Activated CD4-positive, alpha-beta memory T cell treated with anti-CD3 and anti-CD28 coated beads for 36 hours (primary cell): ENCODE results near the gene GPR75. TPM values are rescaled to one million over a fixed set of nuclear protein-coding genes. Genes with fewer than 3 reads are reported as not detected.
A peak's percentile ranks its signal among the peaks of the same experiment; 100 is the strongest.

Experiments used
- CTCF ChIA-PET: fragments of 350-600 bp; sonication (Branson Sonifier 250); formaldehyde crosslinking; loops from one replicate; lab custom pipeline; 2021; ENCODE audit warnings: antibody characterized with exemption, inconsistent platforms; lab: Charles Lee
- POLR2A ChIA-PET: fragments of 350-600 bp; sonication (Branson Sonifier 250); formaldehyde crosslinking; loops from one replicate; lab custom pipeline; 2021; ENCODE audit warnings: antibody characterized with exemption; lab: Charles Lee
- DNase-seq: peaks from one replicate; pipeline ENCODE4 v3.0.0-alpha.2; 2020
- H3K27ac Mint-ChIP-seq: one replicate; pipeline ENCODE4 v1.8.0; 2021; ENCODE audit warnings: mixed read lengths
- H3K27me3 Mint-ChIP-seq: one replicate; pipeline ENCODE4 v1.8.0; 2021; ENCODE audit warnings: mixed read lengths
- H3K36me3 Mint-ChIP-seq: one replicate; pipeline ENCODE4 v1.8.0; 2021; ENCODE audit warnings: mixed read lengths
- H3K4me1 Mint-ChIP-seq: one replicate; pipeline ENCODE4 v1.8.0; 2021; ENCODE audit warnings: low read depth, mixed read lengths
- H3K4me3 Mint-ChIP-seq: one replicate; pipeline ENCODE4 v1.8.0; 2021; ENCODE audit warnings: mild to moderate bottlenecking, mixed read lengths
- H3K9me3 Mint-ChIP-seq: one replicate; pipeline ENCODE4 v1.8.0; 2021; ENCODE audit warnings: mixed read lengths
- intact Hi-C: fragments of 100-400 bp; cut with micrococcal nuclease; formaldehyde crosslinking; loops from one replicate; pipeline ENCODE4 v1.15.1; 2023
- total RNA-seq, 2 experiments: library from RNA; stranded (reverse); gene quantifications; one replicate each; pipeline ENCODE4 v1.2.3, GENCODE V29; 2021

Gene GPR75
- total RNA-seq = under 1 TPM; 0.36 to 0.48 TPM

DNA sequence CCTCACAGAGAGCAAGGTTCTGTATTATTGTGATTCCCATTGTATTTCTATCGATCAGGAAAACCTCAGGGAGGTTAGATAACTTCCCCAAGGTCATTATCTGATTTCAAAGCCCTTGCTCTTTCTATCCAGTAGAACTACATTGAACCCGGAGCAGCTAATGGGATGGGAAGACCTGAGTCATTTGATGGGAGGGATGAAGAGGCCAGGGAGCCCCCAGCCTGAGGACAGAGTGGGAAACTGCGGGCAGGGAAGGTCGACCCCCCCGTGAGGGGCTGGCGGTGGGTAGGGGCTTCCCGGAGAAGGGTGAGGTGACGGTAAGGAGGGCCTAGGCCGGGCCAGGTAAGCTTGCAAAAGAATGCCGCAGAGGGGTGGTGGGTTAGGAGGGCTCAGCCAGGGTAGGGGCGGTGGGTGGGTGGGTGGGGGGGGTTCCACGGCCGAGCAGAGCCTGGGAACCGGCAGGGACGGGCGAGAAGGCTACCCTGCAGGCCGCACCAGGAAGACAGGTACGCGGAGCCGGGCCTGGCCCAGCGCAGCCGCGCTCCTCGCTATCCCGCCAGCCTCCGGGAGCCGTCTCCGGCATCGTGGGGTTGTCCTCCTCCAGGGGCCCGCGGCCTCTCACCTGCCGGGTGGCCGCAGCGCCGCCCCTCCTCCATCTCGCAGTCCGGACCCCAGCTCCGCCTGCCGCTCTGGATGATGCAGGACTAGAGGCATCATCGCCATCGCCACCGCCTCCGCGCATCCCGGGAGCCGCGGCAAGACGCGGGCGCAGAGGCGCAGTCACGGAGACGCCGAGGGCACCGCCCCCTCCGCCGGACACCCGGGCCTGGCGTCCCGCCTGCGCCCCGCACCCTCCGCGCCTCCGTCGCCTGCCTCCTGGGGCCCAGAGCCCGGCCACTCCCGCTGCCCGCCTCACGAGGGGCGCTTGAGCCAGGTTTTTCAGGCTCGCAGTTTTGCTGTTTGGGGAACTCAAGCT is at the start of gene GPR75:
GPR75 (minus strand) TSS at position 762 of the 976 bp plus-strand sequence. CDS start 5,211 bp downstream, outside the sequence.
- Mint-ChIP-seq H3K36me3 (peaks cover 11% of the 10 kb centered on the region), H3K27ac (no peak within 1 kb of the TSS), H3K4me3 (no peak within 1 kb of the TSS), H3K4me1 (peaks cover 3% of the 10 kb centered on the region), H3K27me3 (no peaks in the 10 kb centered on the region), H3K9me3 (no peaks in the 10 kb centered on the region)
- ChIA-PET POLR2A (no interaction called here), CTCF (no interaction called here)
- no peak for DNase-seq
- intact Hi-C loops = no loop called here

DNA sequence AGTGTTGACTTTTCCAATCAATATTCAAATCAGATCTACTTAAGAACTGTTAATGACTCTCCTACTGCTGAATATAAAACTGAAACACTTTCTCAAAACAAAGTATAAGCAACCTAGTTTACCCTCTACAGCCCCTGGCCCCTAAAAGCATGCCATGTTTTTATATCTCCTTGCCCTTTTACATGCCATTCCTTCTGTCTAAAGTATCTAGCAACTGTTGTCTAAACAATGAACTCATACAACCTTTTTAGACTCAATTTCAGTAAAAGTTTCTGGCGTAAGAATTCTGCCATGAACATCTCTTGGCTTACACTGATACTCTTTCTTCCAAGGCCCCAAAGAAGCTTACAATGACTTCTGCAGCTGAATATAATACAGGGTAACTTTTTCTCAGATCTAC is 47.8 kb upstream of the GPR75 start:
- H3K27ac Mint-ChIP-seq = no peak overlapping the region
- no peak overlapping the region for H3K4me3 Mint-ChIP-seq
- H3K27me3 Mint-ChIP-seq = no peaks in the 10 kb centered on the region
- no peak for DNase-seq
- CTCF ChIA-PET = no interaction called here
- no peaks in the 10 kb centered on the region for H3K9me3 Mint-ChIP-seq
- intact Hi-C loops = no loop called here
- H3K36me3 Mint-ChIP-seq = peaks cover 28% of the 10 kb centered on the region
- POLR2A ChIA-PET = no interaction called here
- no peaks in the 10 kb centered on the region for H3K4me1 Mint-ChIP-seq

GRCh38 chr2:53905396-53905795 is 45.6 kb upstream of the GPR75 start:
- DNase-seq = no peak
- intact Hi-C loops = no loop called here
- ChIA-PET POLR2A (no interaction called here), CTCF (no interaction called here)
- Mint-ChIP-seq H3K27me3 (no peaks in the 10 kb centered on the region), H3K4me1 (no peaks in the 10 kb centered on the region), H3K9me3 (no peaks in the 10 kb centered on the region), H3K36me3 (peaks cover 28% of the 10 kb centered on the region), H3K4me3 (no peak overlapping the region), H3K27ac (no peak overlapping the region)

DNA sequence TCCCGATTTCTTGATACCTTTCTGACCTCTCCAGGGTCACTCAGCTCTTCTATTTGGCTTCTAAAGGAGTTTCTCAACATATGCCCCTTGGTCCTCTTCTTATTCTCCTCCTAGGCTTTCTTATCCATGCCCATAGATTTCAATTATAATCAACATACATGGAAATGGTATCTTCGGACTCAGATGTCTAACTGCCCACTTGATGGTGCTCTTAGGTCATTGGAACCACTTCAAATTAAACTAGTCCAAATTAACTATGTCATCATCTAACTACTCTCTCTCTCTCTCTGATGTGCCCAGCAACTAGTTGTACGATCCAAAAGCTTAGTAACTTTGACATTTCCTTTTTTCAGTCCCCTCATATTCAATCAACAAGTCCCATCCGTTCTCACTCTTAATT is 43.2 kb upstream of the GPR75 start:
- H3K4me1 Mint-ChIP-seq = no peaks in the 10 kb centered on the region
- DNase-seq = no peak
- CTCF ChIA-PET = no interaction called here
- H3K36me3 Mint-ChIP-seq = peaks cover 31% of the 10 kb centered on the region
- H3K27me3 Mint-ChIP-seq = no peaks in the 10 kb centered on the region
- no peaks in the 10 kb centered on the region for H3K9me3 Mint-ChIP-seq
- no peak overlapping the region for H3K4me3 Mint-ChIP-seq
- POLR2A ChIA-PET = no interaction called here
- H3K27ac Mint-ChIP-seq = no peak overlapping the region
- intact Hi-C loops = no loop called here

- no peak overlapping the region for H3K27ac Mint-ChIP-seq
- H3K4me1 Mint-ChIP-seq = no peaks in the 10 kb centered on the region
- no peaks in the 10 kb centered on the region for H3K27me3 Mint-ChIP-seq
- H3K4me3 Mint-ChIP-seq = no peak overlapping the region
- no peak for DNase-seq
- POLR2A ChIA-PET = no interaction called here
- H3K9me3 Mint-ChIP-seq = no peaks in the 10 kb centered on the region
- H3K36me3 Mint-ChIP-seq = peaks cover 25% of the 10 kb centered on the region
- intact Hi-C loops = no loop called here
- CTCF ChIA-PET = no interaction called here
Measured at GRCh38 chr2:53901192-53901591, 41.4 kb upstream of the GPR75 start.

DNA sequence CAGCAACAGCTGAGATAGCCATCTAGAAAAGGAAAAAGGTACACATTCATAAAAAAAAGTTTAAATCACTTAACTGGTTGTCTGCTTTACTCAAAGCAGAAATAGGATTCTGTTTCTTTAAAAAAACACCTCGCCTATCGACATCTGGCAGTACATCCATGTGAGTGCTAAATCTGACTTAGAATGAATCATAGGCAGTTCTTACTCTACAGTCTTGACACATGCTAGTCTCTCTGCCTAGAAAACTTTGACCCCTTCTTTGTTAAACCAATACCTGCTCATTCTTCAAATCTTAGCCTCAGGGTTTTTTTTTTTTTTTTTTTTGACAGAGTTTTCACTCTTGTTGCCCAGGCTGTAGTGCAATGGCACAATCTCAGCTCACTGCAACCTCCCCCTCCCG is 37.1 kb upstream of the GPR75 start:
- Mint-ChIP-seq H3K27ac (no peak overlapping the region), H3K4me1 (no peaks in the 10 kb centered on the region), H3K9me3 (no peaks in the 10 kb centered on the region), H3K27me3 (no peaks in the 10 kb centered on the region), H3K36me3 (peaks cover 40% of the 10 kb centered on the region), H3K4me3 (no peak overlapping the region)
- ChIA-PET POLR2A (no interaction called here), CTCF (no interaction called here)
- intact Hi-C loops = no loop called here
- no peak for DNase-seq

DNA sequence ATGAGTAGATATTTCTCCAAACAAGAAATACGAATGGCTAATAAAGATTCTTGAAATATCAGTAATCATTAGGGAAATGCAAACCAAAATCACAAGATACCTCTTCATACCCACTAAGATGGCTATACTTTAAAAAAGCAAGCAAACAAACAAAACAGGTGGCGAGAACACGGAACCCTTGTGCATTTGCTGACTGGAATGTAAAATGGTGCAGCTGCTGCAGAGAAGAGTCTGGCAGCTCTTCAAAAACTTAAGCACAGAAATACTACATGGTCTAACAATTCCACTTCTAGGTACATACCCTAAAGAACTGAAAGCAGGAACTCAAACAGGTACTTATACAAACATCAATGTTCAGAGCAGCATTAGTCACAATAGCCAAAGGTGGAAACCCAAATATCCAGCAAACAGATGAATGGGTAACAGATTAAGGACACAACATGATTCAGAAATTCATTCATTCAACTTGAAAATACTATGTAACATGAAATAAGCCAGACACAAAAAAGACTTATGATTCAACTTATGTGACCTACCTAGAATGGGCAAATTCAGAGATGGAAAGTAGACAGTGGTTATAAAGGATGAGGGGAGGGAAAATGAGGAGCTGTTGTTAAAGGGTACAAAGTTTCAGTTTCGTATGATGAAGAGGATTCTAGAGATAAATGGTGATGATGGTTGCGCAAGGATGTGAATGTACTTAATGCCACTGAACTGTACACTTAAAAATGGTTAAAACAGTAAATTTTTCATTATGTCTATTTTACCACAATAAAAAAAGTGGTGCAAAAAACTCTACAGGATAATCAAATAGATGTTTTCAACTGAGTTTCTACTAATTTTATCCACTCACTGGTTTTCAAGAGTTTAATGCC is 26.9 kb upstream of the GPR75 start:
- Mint-ChIP-seq H3K27me3 (no peaks in the 10 kb centered on the region), H3K4me1 (peaks cover 34% of the 10 kb centered on the region), H3K9me3 (no peaks in the 10 kb centered on the region), H3K36me3 (peaks cover 54% of the 10 kb centered on the region), H3K27ac (peak overlapping the region; percentile 10), H3K4me3 (no peak overlapping the region)
- DNase-seq = no peak
- intact Hi-C loops = loop anchor here (2.0 to 10.0 kb wide), 2 partner anchors 82 to 168 kb away; no protein-coding TSS in a partner anchor
- ChIA-PET POLR2A (interaction anchor here (1.2 kb wide), 1 partner anchor 84 kb away, joined by 4 read pairs; the partner anchor contains the start of gene PSME4), CTCF (interaction anchor here (1.1 kb wide), 1 partner anchor 231 kb away, joined by 3 read pairs; no protein-coding TSS in a partner anchor)

- Mint-ChIP-seq H3K36me3 (peaks cover 52% of the 10 kb centered on the region), H3K27me3 (no peaks in the 10 kb centered on the region), H3K4me3 (no peak overlapping the region), H3K27ac (no peak overlapping the region), H3K9me3 (no peaks in the 10 kb centered on the region), H3K4me1 (peaks cover 40% of the 10 kb centered on the region)
- DNase-seq = no peak
- intact Hi-C loops = loop anchor here (10.0 kb wide), 1 partner anchor 170 kb away; no protein-coding TSS in a partner anchor
- CTCF ChIA-PET = no interaction called here
- POLR2A ChIA-PET = interaction anchor here (1.3 kb wide), 1 partner anchor 118 kb away, joined by 3 read pairs; the partner anchor contains the start of gene CHAC2
Measured at GRCh38 chr2:53884883-53885282, 25.1 kb upstream of the GPR75 start.

- ChIA-PET POLR2A (no interaction called here), CTCF (no interaction called here)
- Mint-ChIP-seq H3K9me3 (no peaks in the 10 kb centered on the region), H3K4me1 (peaks cover 36% of the 10 kb centered on the region), H3K27ac (no peak overlapping the region), H3K36me3 (peaks cover 55% of the 10 kb centered on the region), H3K27me3 (no peaks in the 10 kb centered on the region), H3K4me3 (no peak overlapping the region)
- no peak for DNase-seq
- intact Hi-C loops = loop anchor here (10.0 kb wide), 1 partner anchor 173 kb away; no protein-coding TSS in a partner anchor
Measured at GRCh38 chr2:53881986-53882385, 22.2 kb upstream of the GPR75 start.

DNA sequence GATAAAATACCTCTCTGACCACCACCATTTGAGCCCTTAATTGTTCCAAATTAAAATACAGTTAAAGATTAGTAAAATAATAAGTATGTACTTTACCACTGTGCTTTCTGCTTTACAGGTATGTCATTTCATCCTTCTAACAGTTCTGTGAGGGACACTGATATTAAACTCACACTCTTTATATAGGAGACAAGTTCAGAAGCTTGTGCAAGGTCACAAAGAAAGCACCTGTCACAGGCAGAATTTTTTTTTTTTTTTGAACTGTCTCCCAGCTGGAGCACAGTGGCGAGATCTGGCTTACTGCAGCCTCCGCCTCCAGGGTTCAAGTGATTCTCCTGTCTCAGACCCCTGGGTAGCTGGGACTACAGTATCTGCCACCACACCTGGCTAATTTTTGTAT is 21.6 kb upstream of the GPR75 start:
- Mint-ChIP-seq H3K36me3 (peaks cover 48% of the 10 kb centered on the region), H3K27me3 (no peaks in the 10 kb centered on the region), H3K4me1 (peaks cover 29% of the 10 kb centered on the region), H3K9me3 (no peaks in the 10 kb centered on the region), H3K27ac (no peak overlapping the region), H3K4me3 (no peak overlapping the region)
- CTCF ChIA-PET = no interaction called here
- no peak for DNase-seq
- POLR2A ChIA-PET = no interaction called here
- intact Hi-C loops = loop anchor here (10.0 kb wide), 1 partner anchor 173 kb away; no protein-coding TSS in a partner anchor

DNA sequence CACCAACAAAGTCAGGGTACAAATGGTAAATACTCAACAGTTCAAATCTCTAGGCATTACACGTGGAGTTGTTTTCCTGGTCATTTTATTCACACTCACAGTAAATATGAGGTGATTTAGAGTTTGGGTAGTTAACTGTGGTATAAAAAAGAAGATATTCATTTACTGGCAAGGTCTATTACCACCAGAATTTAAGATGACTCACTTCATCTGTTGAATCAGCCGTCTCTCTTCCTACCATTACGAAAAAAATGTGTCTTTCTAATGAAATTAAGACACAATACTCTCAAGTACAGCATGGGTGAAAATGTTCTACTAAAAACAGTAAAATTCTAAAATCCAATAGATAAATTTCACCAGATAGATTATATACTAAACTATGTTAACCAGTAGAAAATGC is 21.0 kb upstream of the GPR75 start:
- Mint-ChIP-seq H3K4me3 (no peak overlapping the region), H3K9me3 (no peaks in the 10 kb centered on the region), H3K36me3 (peaks cover 44% of the 10 kb centered on the region)

DNA sequence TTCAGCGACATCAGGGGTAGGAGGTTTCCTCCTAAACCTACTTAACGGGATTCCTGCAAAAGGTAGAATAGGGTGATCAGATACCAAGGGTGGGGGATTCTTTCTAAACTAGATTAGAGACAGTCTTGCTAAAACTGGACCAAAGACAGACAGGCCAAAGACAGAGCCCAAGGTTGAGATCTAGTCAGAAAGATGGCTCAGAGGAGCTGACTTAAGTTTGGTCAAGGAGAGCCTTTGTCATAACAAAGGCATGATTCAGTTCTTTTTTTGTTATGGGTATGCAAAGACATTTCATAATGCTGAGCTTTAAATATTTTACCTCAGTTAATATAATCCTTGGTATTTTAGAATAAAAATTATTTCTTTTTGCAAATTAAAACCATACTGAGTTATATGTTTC is 17.8 kb upstream of the GPR75 start:
- Mint-ChIP-seq H3K36me3 (peaks cover 26% of the 10 kb centered on the region), H3K27me3 (no peaks in the 10 kb centered on the region)
- CTCF ChIA-PET = no interaction called here

More for the DNA sequence above, 21.0 kb upstream of the GPR75 start:
- peaks cover 24% of the 10 kb centered on the region for H3K4me1 Mint-ChIP-seq
- no peak for DNase-seq
- intact Hi-C loops = loop anchor here (10.0 kb wide), 1 partner anchor 174 kb away; no protein-coding TSS in a partner anchor
- no peak overlapping the region for H3K27ac Mint-ChIP-seq
- no peaks in the 10 kb centered on the region for H3K27me3 Mint-ChIP-seq
- POLR2A ChIA-PET = no interaction called here
- CTCF ChIA-PET = no interaction called here

More for the DNA sequence above, 17.8 kb upstream of the GPR75 start:
- no peak for DNase-seq
- POLR2A ChIA-PET = no interaction called here
- Mint-ChIP-seq H3K4me1 (peaks cover 7% of the 10 kb centered on the region), H3K27ac (no peak overlapping the region), H3K9me3 (no peaks in the 10 kb centered on the region), H3K4me3 (no peak overlapping the region)
- intact Hi-C loops = no loop called here
